ENCODE data around the gene LCN12. TPM values are rescaled to one million over a fixed set of nuclear protein-coding genes. Genes with fewer than 3 reads are reported as not detected.

The LCN12 gene
- total RNA-seq, 6 experiments from 2014 or later: 2.7 to 36.4 (median 20.3) TPM

- no peak overlapping the region for H3K27ac ChIP-seq
- H3K9me3 ChIP-seq: no peaks in the 10 kb centered on the region
- no peak overlapping the region for H3K4me3 ChIP-seq
- TF ChIP-seq CTCF (IDR thresholded peaks at IDR 0.05) (no peak), POLR2A (IDR thresholded peaks at IDR 0.05) (no peak)
- 0% methylated on average over 1 of the region's 26 CpGs for WGBS (ENCODE audit: insufficient coverage, low coverage, low lambda C conversion rate, missing lambda C conversion rate)
- H3K27me3 ChIP-seq: no peaks in the 10 kb centered on the region
- H3K36me3 ChIP-seq: no peaks in the 10 kb centered on the region
- DNase-seq (no peak), ATAC-seq (no peak)
- intact Hi-C loops (cut with DNase I): no loop called here
- H3K4me1 ChIP-seq: no peaks in the 10 kb centered on the region
Measured at GRCh38 chr9:136979769-136980587, 27.9 kb downstream of the LCN12 start.

- no peaks in the 10 kb centered on the region for H3K9me3 ChIP-seq
- H3K27ac ChIP-seq: no peak overlapping the region
- DNase-seq (no peak), ATAC-seq (no peak)
- intact Hi-C loops (cut with DNase I): no loop called here
- TF ChIP-seq CTCF (IDR thresholded peaks at IDR 0.05): no peak
- no peak for TF ChIP-seq POLR2A (IDR thresholded peaks at IDR 0.05)
- no peaks in the 10 kb centered on the region for H3K36me3 ChIP-seq
- H3K27me3 ChIP-seq: no peaks in the 10 kb centered on the region
- no peaks in the 10 kb centered on the region for H3K4me1 ChIP-seq
- no peak overlapping the region for H3K4me3 ChIP-seq
- WGBS (ENCODE audit: insufficient coverage, low coverage, low lambda C conversion rate, missing lambda C conversion rate): 84% methylated on average over 5 of the region's 16 CpGs
Measured at GRCh38 chr9:136980669-136981478, 28.8 kb downstream of the LCN12 start.

GRCh38 chr9:136981588-136982231, 29.6 kb downstream of the LCN12 start:
- peak; percentile 35 to 61 (median 56) for ATAC-seq
- intact Hi-C loops (cut with DNase I): no loop called here
- Histone ChIP-seq H3K27me3 (no peaks in the 10 kb centered on the region), H3K9me3 (no peaks in the 10 kb centered on the region), H3K36me3 (no peaks in the 10 kb centered on the region), H3K4me1 (no peaks in the 10 kb centered on the region), H3K27ac (no peak overlapping the region), H3K4me3 (no peak overlapping the region)
- WGBS (ENCODE audit: insufficient coverage, low coverage, low lambda C conversion rate, missing lambda C conversion rate): 84% methylated on average over 8 of the region's 17 CpGs
- TF ChIP-seq POLR2A (IDR thresholded peaks at IDR 0.05) (no peak), CTCF (IDR thresholded peaks at IDR 0.05) (no peak)
- DNase-seq: no peak

- no peak for ATAC-seq
- TF ChIP-seq CTCF (IDR thresholded peaks at IDR 0.05): no peak
- no peak for TF ChIP-seq POLR2A (IDR thresholded peaks at IDR 0.05)
- Histone ChIP-seq H3K4me1 (no peaks in the 10 kb centered on the region), H3K27ac (no peak within 1 kb of the TSS), H3K36me3 (no peaks in the 10 kb centered on the region), H3K4me3 (no peak within 1 kb of the TSS), H3K9me3 (no peaks in the 10 kb centered on the region), H3K27me3 (no peaks in the 10 kb centered on the region)
- DNase-seq: no peak
- intact Hi-C loops (cut with DNase I): no loop called here
- no CpG with 5 or more reads among the region's 18 CpGs for WGBS (ENCODE audit: insufficient coverage, low coverage, low lambda C conversion rate, missing lambda C conversion rate)
Measured at GRCh38 chr9:136982232-136983051, 30.4 kb downstream of the LCN12 start, which contains the start of gene LCNL1. LCNL1 (plus strand) TSS chr9:136982993; CDS start chr9:136983587, 594 bp downstream.

Data from right lobe of liver (tissue), 6 donors.